SK-N-SH treated with all-trans-retinoic acid at 6 μM for 48 hours (cell line): Measurements from ENCODE around the gene EZR.

Source experiments
- ISL1 ChIP-seq: fragments of 250-450 bp; sonication (Bioruptor Pico); IDR thresholded peaks from 2 replicates; pipeline ENCODE4 v2.1.2; 2022; ENCODE audit warnings: mild to moderate bottlenecking, moderate library complexity
- ZFP3 ChIP-seq: fragments of 250-450 bp; sonication (Bioruptor Pico); IDR thresholded peaks from 2 replicates; pipeline ENCODE4 v1.5.0; 2020; ENCODE audit warnings: mild to moderate bottlenecking, moderate library complexity
- TF ChIP-seq, protein P1 (sequence below): fragments of 250-450 bp; sonication (Bioruptor Pico); IDR thresholded peaks from 2 replicates; pipeline ENCODE4 v1.8.0; 2020; ENCODE audit warnings: mild to moderate bottlenecking, moderate library complexity, borderline replicate concordance
- TF ChIP-seq, protein P2 (sequence below): fragments of 250-450 bp; sonication (Bioruptor Pico); IDR thresholded peaks from 2 replicates; pipeline ENCODE4 v1.5.0; 2020; ENCODE audit warnings: mild to moderate bottlenecking, moderate library complexity
- TF ChIP-seq, protein P3 (sequence below): fragments of 250-450 bp; sonication (Bioruptor Pico); IDR thresholded peaks from 2 replicates; pipeline ENCODE4 v1.5.1; 2021; ENCODE audit warnings: mild to moderate bottlenecking, moderate library complexity

DNA sequence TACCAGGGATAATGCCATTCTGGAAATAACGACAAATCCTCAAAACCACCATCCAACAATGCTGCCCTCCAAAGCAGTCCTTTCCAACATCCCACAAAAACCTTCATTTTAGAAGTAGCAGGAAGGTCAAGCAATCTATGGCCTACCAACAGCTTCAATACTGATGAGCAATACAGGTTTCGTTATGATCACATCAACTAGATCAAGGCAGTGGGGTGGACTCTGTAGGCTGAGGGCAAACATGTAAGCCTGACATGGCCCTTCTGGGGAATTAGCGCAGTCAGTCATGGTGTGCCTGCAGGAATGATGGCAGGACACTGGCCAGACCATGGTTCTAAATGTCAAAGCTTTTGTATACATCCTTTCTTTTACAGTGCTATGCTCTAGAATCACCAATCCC, 41.7 kb downstream of the EZR start:
- TF ChIP-seq, protein P1, sequence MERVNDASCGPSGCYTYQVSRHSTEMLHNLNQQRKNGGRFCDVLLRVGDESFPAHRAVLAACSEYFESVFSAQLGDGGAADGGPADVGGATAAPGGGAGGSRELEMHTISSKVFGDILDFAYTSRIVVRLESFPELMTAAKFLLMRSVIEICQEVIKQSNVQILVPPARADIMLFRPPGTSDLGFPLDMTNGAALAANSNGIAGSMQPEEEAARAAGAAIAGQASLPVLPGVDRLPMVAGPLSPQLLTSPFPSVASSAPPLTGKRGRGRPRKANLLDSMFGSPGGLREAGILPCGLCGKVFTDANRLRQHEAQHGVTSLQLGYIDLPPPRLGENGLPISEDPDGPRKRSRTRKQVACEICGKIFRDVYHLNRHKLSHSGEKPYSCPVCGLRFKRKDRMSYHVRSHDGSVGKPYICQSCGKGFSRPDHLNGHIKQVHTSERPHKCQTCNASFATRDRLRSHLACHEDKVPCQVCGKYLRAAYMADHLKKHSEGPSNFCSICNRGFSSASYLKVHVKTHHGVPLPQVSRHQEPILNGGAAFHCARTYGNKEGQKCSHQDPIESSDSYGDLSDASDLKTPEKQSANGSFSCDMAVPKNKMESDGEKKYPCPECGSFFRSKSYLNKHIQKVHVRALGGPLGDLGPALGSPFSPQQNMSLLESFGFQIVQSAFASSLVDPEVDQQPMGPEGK = no peak
- TF ChIP-seq, protein P2, sequence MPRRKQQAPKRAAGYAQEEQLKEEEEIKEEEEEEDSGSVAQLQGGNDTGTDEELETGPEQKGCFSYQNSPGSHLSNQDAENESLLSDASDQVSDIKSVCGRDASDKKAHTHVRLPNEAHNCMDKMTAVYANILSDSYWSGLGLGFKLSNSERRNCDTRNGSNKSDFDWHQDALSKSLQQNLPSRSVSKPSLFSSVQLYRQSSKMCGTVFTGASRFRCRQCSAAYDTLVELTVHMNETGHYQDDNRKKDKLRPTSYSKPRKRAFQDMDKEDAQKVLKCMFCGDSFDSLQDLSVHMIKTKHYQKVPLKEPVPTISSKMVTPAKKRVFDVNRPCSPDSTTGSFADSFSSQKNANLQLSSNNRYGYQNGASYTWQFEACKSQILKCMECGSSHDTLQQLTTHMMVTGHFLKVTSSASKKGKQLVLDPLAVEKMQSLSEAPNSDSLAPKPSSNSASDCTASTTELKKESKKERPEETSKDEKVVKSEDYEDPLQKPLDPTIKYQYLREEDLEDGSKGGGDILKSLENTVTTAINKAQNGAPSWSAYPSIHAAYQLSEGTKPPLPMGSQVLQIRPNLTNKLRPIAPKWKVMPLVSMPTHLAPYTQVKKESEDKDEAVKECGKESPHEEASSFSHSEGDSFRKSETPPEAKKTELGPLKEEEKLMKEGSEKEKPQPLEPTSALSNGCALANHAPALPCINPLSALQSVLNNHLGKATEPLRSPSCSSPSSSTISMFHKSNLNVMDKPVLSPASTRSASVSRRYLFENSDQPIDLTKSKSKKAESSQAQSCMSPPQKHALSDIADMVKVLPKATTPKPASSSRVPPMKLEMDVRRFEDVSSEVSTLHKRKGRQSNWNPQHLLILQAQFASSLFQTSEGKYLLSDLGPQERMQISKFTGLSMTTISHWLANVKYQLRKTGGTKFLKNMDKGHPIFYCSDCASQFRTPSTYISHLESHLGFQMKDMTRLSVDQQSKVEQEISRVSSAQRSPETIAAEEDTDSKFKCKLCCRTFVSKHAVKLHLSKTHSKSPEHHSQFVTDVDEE = no peak
- TF ChIP-seq ISL1 (no peak), ZFP3 (CRISPR knock-in tag) (no peak)
- TF ChIP-seq, protein P3, sequence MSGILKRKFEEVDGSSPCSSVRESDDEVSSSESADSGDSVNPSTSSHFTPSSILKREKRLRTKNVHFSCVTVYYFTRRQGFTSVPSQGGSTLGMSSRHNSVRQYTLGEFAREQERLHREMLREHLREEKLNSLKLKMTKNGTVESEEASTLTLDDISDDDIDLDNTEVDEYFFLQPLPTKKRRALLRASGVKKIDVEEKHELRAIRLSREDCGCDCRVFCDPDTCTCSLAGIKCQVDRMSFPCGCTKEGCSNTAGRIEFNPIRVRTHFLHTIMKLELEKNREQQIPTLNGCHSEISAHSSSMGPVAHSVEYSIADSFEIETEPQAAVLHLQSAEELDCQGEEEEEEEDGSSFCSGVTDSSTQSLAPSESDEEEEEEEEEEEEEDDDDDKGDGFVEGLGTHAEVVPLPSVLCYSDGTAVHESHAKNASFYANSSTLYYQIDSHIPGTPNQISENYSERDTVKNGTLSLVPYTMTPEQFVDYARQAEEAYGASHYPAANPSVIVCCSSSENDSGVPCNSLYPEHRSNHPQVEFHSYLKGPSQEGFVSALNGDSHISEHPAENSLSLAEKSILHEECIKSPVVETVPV (CRISPR knock-in tag) = no peak
